GM19468 (cell line): ENCODE results near the gene ARMH3.
"Not testable (repeated sequence)": the region's sequence is repeated elsewhere in the genome, so short reads cannot be mapped to it uniquely, and the experiment has no call there.

ENCODE experiments used
- ATAC-seq: cut with Tn5 transposase; IDR thresholded peaks from one replicate; pipeline ENCODE4 v1.9.1; 2021; ENCODE audit warnings: mild to moderate bottlenecking, moderate library complexity, moderate number of reproducible peaks; ENCODE audit not compliant: unreplicated experiment; ENCODE audit errors: extremely low read depth

ARMH3 gene

GRCh38 chr10:102055647-102056419, at the start of gene ARMH3:
TSS of gene ARMH3 (minus strand) at chr10:102056173. CDS start at chr10:102040114, 16,059 bp downstream.
- peak; percentile 83 for ATAC-seq

GRCh38 chr10:102102421-102102820, 46.4 kb upstream of the ARMH3 start:
- ATAC-seq = no peak

GRCh38 chr10:102101152-102101551, 45.2 kb upstream of the ARMH3 start:
- ATAC-seq = no peak

GRCh38 chr10:102096449-102096848, 40.5 kb upstream of the ARMH3 start:
- no peak for ATAC-seq

GRCh38 chr10:102090772-102091171, 34.8 kb upstream of the ARMH3 start:
- ATAC-seq = no peak

GRCh38 chr10:102086196-102086595, 30.2 kb upstream of the ARMH3 start:
- ATAC-seq = no peak

- no peak for ATAC-seq
Measured at GRCh38 chr10:102085336-102085735, 29.4 kb upstream of the ARMH3 start.

- no peak for ATAC-seq
Measured at GRCh38 chr10:102083541-102083940, 27.6 kb upstream of the ARMH3 start.

GRCh38 chr10:102072673-102073527, 16.9 kb upstream of the ARMH3 start:
- no peak for ATAC-seq

- ATAC-seq = no peak
Measured at GRCh38 chr10:102069071-102069470, 13.1 kb upstream of the ARMH3 start.

- no peak for ATAC-seq
Measured at GRCh38 chr10:102068216-102068615, 12.2 kb upstream of the ARMH3 start.

- ATAC-seq = no peak
Measured at GRCh38 chr10:102067091-102067916, 11.3 kb upstream of the ARMH3 start.

GRCh38 chr10:102066399-102067088, 10.6 kb upstream of the ARMH3 start:
- ATAC-seq = no peak

GRCh38 chr10:102065561-102066398, 9.8 kb upstream of the ARMH3 start:
- ATAC-seq = no peak

GRCh38 chr10:102064868-102065560, 9.0 kb upstream of the ARMH3 start, which contains the start of gene HPS6:
TSS of gene HPS6 (plus strand) at chr10:102065349. CDS start at chr10:102065475, 126 bp downstream.
- peak; percentile 82 for ATAC-seq

- ATAC-seq = no peak
Measured at GRCh38 chr10:102064503-102064867, 8.5 kb upstream of the ARMH3 start.

GRCh38 chr10:102059987-102060386, 4.0 kb upstream of the ARMH3 start:
- ATAC-seq = no peak

- ATAC-seq = not testable (repeated sequence)
Measured at GRCh38 chr10:102054881-102055646, 909 bp downstream of the ARMH3 start.
